HEK293 (cell line): ENCODE results near the gene CBFB.

ENCODE experiments used
- CTCF ChIA-PET: fragments of 350-600 bp; formaldehyde crosslinking; extraction: SDS; loops from one replicate; lab custom pipeline; 2021; ENCODE audit warnings: antibody characterized with exemption; lab: Yijun Ruan, JAX
- POLR2A ChIA-PET: fragments of 300-600 bp; formaldehyde crosslinking; extraction: SDS; loops from one replicate; lab custom pipeline; 2020; ENCODE audit warnings: antibody characterized with exemption, inconsistent platforms; lab: Yijun Ruan, JAX
- H3K27ac ChIP-seq: fragments of 200-500 bp; sonication (Bioruptor generic); 2 replicates; pipeline ENCODE4 v1.5.1; 2014; ENCODE audit warnings: low read depth, low read length, control low read depth, inconsistent platforms; ENCODE audit errors: extremely low read depth
- H3K36me3 ChIP-seq, 2 experiments: fragments of 200-500 bp in 1 of 2; sonication (Bioruptor generic) in 1 of 2; 1 replicate in 1 of 2; 2 replicates in 1 of 2; pipeline ENCODE4 v1.5.1; 2014 to 2017; ENCODE audit warnings: inconsistent platforms in 2 of 2, low read length in 2 of 2; ENCODE audit not compliant: control insufficient read depth in 2 of 2, insufficient read depth in 1 of 2
- H3K4me1 ChIP-seq: fragments of 200-500 bp; sonication (Bioruptor generic); 2 replicates; pipeline ENCODE4 v1.5.1; 2014; ENCODE audit warnings: mild to moderate bottlenecking, low read length, inconsistent platforms; ENCODE audit not compliant: control insufficient read depth, insufficient read depth
- H3K4me3 ChIP-seq: 2 replicates; pipeline ENCODE4 v1.5.1; 2011; ENCODE audit warnings: low read depth, mild to moderate bottlenecking, control low read depth, low read length, moderate library complexity
- H3K9me3 ChIP-seq: fragments of 200-500 bp; sonication (Bioruptor generic); 2 replicates; pipeline ENCODE4 v1.5.1; 2014; ENCODE audit warnings: low read depth, low read length, inconsistent platforms; ENCODE audit not compliant: control insufficient read depth, insufficient read depth
- KLF1 ChIP-seq: fragments of 450-650 bp; formaldehyde crosslinking; IDR thresholded peaks from 2 replicates; pipeline ENCODE4 v1.5.1; 2016; ENCODE audit warnings: missing biosample characterization, missing genetic modification characterization
- MEIS1 ChIP-seq: sonication (generic); formaldehyde crosslinking; IDR thresholded peaks from 2 replicates; pipeline ENCODE4 v1.8.1; 2022; ENCODE audit warnings: missing genetic modification reagents, mild to moderate bottlenecking, borderline replicate concordance
- SCRT1 ChIP-seq: fragments of 450-650 bp; formaldehyde crosslinking; IDR thresholded peaks from 2 replicates; pipeline ENCODE4 v1.5.1; 2016; ENCODE audit warnings: missing biosample characterization, missing genetic modification characterization, borderline replicate concordance
- TRIM28 ChIP-seq: IDR thresholded peaks from 2 replicates; pipeline ENCODE4 v1.6.1; 2011; ENCODE audit warnings: low read length, control low read depth, borderline replicate concordance
- ZBTB48 ChIP-seq: fragments of 450-650 bp; formaldehyde crosslinking; IDR thresholded peaks from 2 replicates; pipeline ENCODE4 v1.5.1; 2016; ENCODE audit warnings: missing biosample characterization, missing genetic modification characterization
- ZNF121 ChIP-seq: fragments of 450-650 bp; formaldehyde crosslinking; IDR thresholded peaks from 2 replicates; pipeline ENCODE4 v1.5.1; 2016; ENCODE audit warnings: missing biosample characterization, missing genetic modification characterization
- ZNF175 ChIP-seq: fragments of 450-650 bp; formaldehyde crosslinking; IDR thresholded peaks from 2 replicates; pipeline ENCODE4 v1.5.1; 2016; ENCODE audit warnings: missing biosample characterization, missing genetic modification characterization
- ZNF2 ChIP-seq: fragments of 450-650 bp; formaldehyde crosslinking; IDR thresholded peaks from 2 replicates; pipeline ENCODE4 v1.5.1; 2016; ENCODE audit warnings: missing biosample characterization, missing genetic modification characterization
- ZNF211 ChIP-seq: fragments of 450-650 bp; formaldehyde crosslinking; IDR thresholded peaks from 2 replicates; pipeline ENCODE4 v1.5.1; 2016; ENCODE audit warnings: low read depth, missing biosample characterization, missing genetic modification characterization
- ZNF24 ChIP-seq: fragments of 450-650 bp; formaldehyde crosslinking; IDR thresholded peaks from 2 replicates; pipeline ENCODE4 v1.5.1; 2016; ENCODE audit warnings: missing biosample characterization, missing genetic modification characterization
- ZNF302 ChIP-seq: fragments of 450-650 bp; formaldehyde crosslinking; IDR thresholded peaks from 2 replicates; pipeline ENCODE4 v1.5.1; 2016; ENCODE audit warnings: missing biosample characterization, missing genetic modification characterization, low read depth
- ZNF324 ChIP-seq: fragments of 450-650 bp; formaldehyde crosslinking; IDR thresholded peaks from 2 replicates; pipeline ENCODE4 v1.5.1; 2016; ENCODE audit warnings: missing biosample characterization, missing genetic modification characterization
- ZNF48 ChIP-seq: fragments of 450-650 bp; formaldehyde crosslinking; IDR thresholded peaks from 2 replicates; pipeline ENCODE4 v1.5.1; 2016; ENCODE audit warnings: missing biosample characterization, missing genetic modification characterization
- ZNF514 ChIP-seq: fragments of 450-650 bp; formaldehyde crosslinking; IDR thresholded peaks from 2 replicates; pipeline ENCODE4 v1.5.1; 2016; ENCODE audit warnings: missing biosample characterization, missing genetic modification characterization
- ZNF560 ChIP-seq: fragments of 450-650 bp; formaldehyde crosslinking; IDR thresholded peaks from 2 replicates; pipeline ENCODE4 v1.5.1; 2017; ENCODE audit warnings: missing biosample characterization, missing genetic modification characterization, borderline replicate concordance
- ZNF626 ChIP-seq: fragments of 450-650 bp; sonication (Bioruptor Pico); formaldehyde crosslinking; IDR thresholded peaks from 2 replicates; pipeline ENCODE4 v1.5.1; 2018; ENCODE audit warnings: missing biosample characterization, missing genetic modification characterization, inconsistent platforms
- TF ChIP-seq, protein P1 (sequence below): fragments of 450-650 bp; formaldehyde crosslinking; IDR thresholded peaks from 2 replicates; pipeline ENCODE4 v1.5.1; 2016; ENCODE audit warnings: missing biosample characterization, missing genetic modification characterization
- TF ChIP-seq, protein P2 (sequence below): fragments of 450-650 bp; IDR thresholded peaks from 2 replicates; pipeline ENCODE4 v1.5.1; 2018; ENCODE audit warnings: missing biosample characterization, mild to moderate bottlenecking, missing genetic modification characterization
- TF ChIP-seq, protein P3 (sequence below): fragments of 450-650 bp; formaldehyde crosslinking; IDR thresholded peaks from 2 replicates; pipeline ENCODE4 v1.5.1; 2017; ENCODE audit warnings: missing biosample characterization, missing genetic modification characterization
- TF ChIP-seq, protein P4 (sequence below): fragments of 450-650 bp; formaldehyde crosslinking; conservative IDR thresholded peaks from 2 replicates; pipeline ENCODE4 v1.5.1; 2016; ENCODE audit warnings: low read depth, missing biosample characterization, missing genetic modification characterization
- TF ChIP-seq, protein P5 (sequence below): fragments of 450-650 bp; formaldehyde crosslinking; IDR thresholded peaks from 2 replicates; pipeline ENCODE4 v1.5.1; 2016; ENCODE audit warnings: missing biosample characterization, missing genetic modification characterization

Gene CBFB

DNA sequence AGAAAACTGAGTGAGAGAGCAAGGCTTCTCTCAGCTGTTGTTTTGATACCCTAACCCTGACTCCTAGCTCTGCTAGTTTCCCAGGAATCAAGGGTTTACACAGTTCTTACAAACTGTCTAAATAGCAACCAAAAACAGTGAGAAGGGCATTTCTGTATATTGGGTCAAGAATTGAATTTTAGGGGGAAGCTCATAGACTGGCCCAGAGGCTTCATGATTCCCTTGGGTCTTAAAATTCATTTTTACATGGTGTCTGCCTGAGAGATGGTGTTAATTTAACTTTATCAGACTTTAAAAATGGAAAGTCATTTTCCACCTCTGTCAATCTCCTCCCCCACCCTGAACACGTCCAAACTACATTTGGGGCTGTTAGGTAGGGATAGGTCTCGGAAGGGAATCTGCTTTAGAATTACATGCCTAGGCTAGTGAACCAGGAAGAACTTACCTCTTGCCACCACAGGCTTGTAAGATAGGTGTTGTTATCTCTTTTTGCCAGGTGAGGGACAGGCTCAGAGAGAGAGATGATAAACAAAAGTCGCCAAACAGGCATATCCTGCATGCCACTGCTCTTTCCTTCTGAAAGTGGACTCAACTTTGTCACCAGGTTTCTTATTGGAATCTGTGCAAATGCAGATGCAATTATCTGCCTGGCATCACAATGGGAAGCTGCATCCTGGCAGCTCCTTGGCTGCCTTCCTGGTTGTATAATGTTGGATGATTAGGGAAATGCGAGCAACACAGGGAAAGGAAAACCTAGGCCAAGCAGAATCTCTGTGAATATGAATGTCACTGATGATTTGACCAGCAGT, 83.8 kb downstream of the CBFB start:
- H3K4me3 ChIP-seq, result no peak overlapping the region
- TF ChIP-seq KLF1 (tag by site-specific recombination) (no peak), ZNF302 (tag by site-specific recombination) (no peak), MEIS1 (CRISPR knock-in tag) (no peak)
- TF ChIP-seq, protein P1, sequence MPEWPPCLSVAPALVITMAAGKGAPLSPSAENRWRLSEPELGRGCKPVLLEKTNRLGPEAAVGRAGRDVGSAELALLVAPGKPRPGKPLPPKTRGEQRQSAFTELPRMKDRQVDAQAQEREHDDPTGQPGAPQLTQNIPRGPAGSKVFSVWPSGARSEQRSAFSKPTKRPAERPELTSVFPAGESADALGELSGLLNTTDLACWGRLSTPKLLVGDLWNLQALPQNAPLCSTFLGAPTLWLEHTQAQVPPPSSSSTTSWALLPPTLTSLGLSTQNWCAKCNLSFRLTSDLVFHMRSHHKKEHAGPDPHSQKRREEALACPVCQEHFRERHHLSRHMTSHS (tag by site-specific recombination), result no peak
- TF ChIP-seq, protein P2, sequence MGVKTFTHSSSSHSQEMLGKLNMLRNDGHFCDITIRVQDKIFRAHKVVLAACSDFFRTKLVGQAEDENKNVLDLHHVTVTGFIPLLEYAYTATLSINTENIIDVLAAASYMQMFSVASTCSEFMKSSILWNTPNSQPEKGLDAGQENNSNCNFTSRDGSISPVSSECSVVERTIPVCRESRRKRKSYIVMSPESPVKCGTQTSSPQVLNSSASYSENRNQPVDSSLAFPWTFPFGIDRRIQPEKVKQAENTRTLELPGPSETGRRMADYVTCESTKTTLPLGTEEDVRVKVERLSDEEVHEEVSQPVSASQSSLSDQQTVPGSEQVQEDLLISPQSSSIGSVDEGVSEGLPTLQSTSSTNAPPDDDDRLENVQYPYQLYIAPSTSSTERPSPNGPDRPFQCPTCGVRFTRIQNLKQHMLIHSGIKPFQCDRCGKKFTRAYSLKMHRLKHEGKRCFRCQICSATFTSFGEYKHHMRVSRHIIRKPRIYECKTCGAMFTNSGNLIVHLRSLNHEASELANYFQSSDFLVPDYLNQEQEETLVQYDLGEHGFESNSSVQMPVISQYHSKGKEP (tag by site-specific recombination), result 0 out of 2 replicates have a peak, but pooled peaks have one; percentile 14
- CTCF ChIA-PET, result interaction anchor here (0.5 to 2.9 kb wide), 5 partner anchors 10 to 95 kb away, joined by 3 to 10 read pairs (median 5); no protein-coding TSS in a partner anchor

DNA sequence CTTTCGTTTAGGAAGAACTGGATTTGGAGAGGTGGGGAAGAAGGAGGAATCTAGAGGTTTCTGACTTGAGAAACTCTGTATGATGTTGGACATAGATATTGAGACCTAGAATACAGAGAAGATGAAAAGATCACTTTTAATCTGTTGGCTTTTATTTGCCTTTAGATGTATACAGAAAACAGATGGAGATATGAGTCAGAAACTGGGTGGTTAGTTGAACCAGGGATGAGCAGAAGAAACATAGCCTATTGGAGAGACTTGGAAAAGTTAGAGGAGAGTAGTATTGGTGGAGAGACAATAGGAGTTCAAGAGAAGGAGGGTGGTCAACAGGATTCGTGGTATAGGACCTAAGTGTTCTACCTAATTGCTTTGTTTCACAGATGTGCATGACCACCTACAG, 85.8 kb downstream of the CBFB start:
- no peak for TF ChIP-seq ZNF560 (tag by site-specific recombination)
- no peak for TF ChIP-seq ZNF48 (tag by site-specific recombination)
- TF ChIP-seq ZNF324 (tag by site-specific recombination), result no peak
- TF ChIP-seq ZNF626 (tag by site-specific recombination), result no peak
- TF ChIP-seq ZNF514 (tag by site-specific recombination), result no peak
- no peak for TF ChIP-seq ZNF24
- TF ChIP-seq ZNF2 (tag by site-specific recombination), result no peak
- Histone ChIP-seq H3K36me3 (peaks cover 0 to 38% of the 10 kb centered on the region in 2 experiments), H3K27ac (no peak overlapping the region), H3K9me3 (no peaks in the 10 kb centered on the region), H3K4me3 (no peak overlapping the region), H3K4me1 (peaks cover 3% of the 10 kb centered on the region; the same call in 1 of the 2 replicates)
- ChIA-PET POLR2A (no interaction called here), CTCF (interaction anchor here (0.6 to 2.0 kb wide), 5 partner anchors 11 to 243 kb away, joined by 3 to 6 read pairs (median 4); no protein-coding TSS in a partner anchor)

More for the DNA sequence above, 83.8 kb downstream of the CBFB start:
- Histone ChIP-seq H3K9me3 (no peaks in the 10 kb centered on the region), H3K4me1 (peaks cover 3% of the 10 kb centered on the region; the same call in 1 of the 2 replicates), H3K36me3 (peaks cover 0 to 35% of the 10 kb centered on the region in 2 experiments), H3K27ac (no peak overlapping the region)
- POLR2A ChIA-PET, result interaction anchor here (0.6 kb wide), 1 partner anchor 474 kb away, joined by 3 read pairs; no protein-coding TSS in a partner anchor

DNA sequence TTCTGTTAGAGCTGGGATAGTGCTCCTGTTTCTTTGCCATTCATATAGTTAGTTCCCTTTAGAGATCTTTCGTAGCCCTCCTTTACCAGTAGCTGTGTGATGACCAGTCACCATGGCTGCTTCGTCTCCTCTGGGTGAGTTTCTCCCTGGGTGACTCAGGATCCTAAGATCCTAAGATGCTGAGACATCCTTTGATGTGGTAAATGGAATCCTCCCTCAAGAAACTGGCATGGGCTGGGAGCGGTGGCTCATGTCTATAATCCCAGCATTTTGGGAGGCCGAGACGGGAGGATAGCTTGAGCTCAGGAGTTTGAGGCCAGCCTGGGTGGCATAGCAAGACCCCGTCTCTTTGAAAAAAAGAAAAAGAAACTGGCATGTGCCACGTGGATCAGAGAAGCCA, 86.7 kb downstream of the CBFB start:
- H3K4me1 ChIP-seq, result peaks cover 3% of the 10 kb centered on the region; the same call in 1 of the 2 replicates
- H3K4me3 ChIP-seq, result no peak overlapping the region
- ChIA-PET CTCF (interaction anchor here (0.7 to 2.0 kb wide), 4 partner anchors 10 to 159 kb away, joined by 3 to 6 read pairs (median 4); no protein-coding TSS in a partner anchor), POLR2A (interaction anchor here (0.5 kb wide), 1 partner anchor 40 kb away, joined by 4 read pairs; no protein-coding TSS in a partner anchor)
- peaks cover 0 to 46% of the 10 kb centered on the region in 2 experiments for H3K36me3 ChIP-seq
- no peaks in the 10 kb centered on the region for H3K9me3 ChIP-seq
- H3K27ac ChIP-seq, result no peak overlapping the region
- no peak for TF ChIP-seq ZNF121
- TF ChIP-seq SCRT1, result no peak
- no peak for TF ChIP-seq ZNF175 (tag by site-specific recombination)
- TF ChIP-seq ZBTB48 (tag by site-specific recombination), result no peak
- TF ChIP-seq ZNF211, result no peak
- no peak for TF ChIP-seq KLF1 (tag by site-specific recombination)
- TF ChIP-seq, protein P3, sequence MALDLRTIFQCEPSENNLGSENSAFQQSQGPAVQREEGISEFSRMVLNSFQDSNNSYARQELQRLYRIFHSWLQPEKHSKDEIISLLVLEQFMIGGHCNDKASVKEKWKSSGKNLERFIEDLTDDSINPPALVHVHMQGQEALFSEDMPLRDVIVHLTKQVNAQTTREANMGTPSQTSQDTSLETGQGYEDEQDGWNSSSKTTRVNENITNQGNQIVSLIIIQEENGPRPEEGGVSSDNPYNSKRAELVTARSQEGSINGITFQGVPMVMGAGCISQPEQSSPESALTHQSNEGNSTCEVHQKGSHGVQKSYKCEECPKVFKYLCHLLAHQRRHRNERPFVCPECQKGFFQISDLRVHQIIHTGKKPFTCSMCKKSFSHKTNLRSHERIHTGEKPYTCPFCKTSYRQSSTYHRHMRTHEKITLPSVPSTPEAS (tag by site-specific recombination), result no peak
- TF ChIP-seq, protein P4, sequence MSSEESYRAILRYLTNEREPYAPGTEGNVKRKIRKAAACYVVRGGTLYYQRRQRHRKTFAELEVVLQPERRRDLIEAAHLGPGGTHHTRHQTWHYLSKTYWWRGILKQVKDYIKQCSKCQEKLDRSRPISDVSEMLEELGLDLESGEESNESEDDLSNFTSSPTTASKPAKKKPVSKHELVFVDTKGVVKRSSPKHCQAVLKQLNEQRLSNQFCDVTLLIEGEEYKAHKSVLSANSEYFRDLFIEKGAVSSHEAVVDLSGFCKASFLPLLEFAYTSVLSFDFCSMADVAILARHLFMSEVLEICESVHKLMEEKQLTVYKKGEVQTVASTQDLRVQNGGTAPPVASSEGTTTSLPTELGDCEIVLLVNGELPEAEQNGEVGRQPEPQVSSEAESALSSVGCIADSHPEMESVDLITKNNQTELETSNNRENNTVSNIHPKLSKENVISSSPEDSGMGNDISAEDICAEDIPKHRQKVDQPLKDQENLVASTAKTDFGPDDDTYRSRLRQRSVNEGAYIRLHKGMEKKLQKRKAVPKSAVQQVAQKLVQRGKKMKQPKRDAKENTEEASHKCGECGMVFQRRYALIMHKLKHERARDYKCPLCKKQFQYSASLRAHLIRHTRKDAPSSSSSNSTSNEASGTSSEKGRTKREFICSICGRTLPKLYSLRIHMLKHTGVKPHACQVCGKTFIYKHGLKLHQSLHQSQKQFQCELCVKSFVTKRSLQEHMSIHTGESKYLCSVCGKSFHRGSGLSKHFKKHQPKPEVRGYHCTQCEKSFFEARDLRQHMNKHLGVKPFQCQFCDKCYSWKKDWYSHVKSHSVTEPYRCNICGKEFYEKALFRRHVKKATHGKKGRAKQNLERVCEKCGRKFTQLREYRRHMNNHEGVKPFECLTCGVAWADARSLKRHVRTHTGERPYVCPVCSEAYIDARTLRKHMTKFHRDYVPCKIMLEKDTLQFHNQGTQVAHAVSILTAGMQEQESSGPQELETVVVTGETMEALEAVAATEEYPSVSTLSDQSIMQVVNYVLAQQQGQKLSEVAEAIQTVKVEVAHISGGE (tag by site-specific recombination), result no peak
- no peak for TF ChIP-seq TRIM28
- TF ChIP-seq, protein P5, sequence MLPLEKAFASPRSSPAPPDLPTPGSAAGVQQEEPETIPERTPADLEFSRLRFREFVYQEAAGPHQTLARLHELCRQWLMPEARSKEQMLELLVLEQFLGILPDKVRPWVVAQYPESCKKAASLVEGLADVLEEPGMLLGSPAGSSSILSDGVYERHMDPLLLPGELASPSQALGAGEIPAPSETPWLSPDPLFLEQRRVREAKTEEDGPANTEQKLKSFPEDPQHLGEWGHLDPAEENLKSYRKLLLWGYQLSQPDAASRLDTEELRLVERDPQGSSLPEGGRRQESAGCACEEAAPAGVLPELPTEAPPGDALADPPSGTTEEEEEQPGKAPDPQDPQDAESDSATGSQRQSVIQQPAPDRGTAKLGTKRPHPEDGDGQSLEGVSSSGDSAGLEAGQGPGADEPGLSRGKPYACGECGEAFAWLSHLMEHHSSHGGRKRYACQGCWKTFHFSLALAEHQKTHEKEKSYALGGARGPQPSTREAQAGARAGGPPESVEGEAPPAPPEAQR (tag by site-specific recombination), result no peak
